Sigmoid colon (tissue), 7 donors: Measurements from ENCODE around the gene LMO7. TPM values are rescaled to one million over a fixed set of nuclear protein-coding genes. Genes with fewer than 3 reads are reported as not detected.

Experiments
- DNase-seq: peaks from one replicate; pipeline ENCODE4 v3.0.0-alpha.2; 2019
- H3K27ac ChIP-seq, 4 donors: fragments of 200-600 bp; sonication (generic); one replicate each; pipeline ENCODE4 v1.5.1; 2016 to 2019; ENCODE audit warnings: mild to moderate bottlenecking in 1 of 4
- H3K27me3 ChIP-seq, 3 donors: fragments of 200-600 bp; sonication (generic); one replicate each; pipeline ENCODE4 v1.5.1; 2019; ENCODE audit warnings: mild to moderate bottlenecking in 1 of 3
- H3K36me3 ChIP-seq, 4 donors: fragments of 200-600 bp; sonication (generic); one replicate each; pipeline ENCODE4 v1.5.1; 2016 to 2019
- H3K4me1 ChIP-seq, 4 donors: fragments of 200-600 bp; sonication (generic); one replicate each; pipeline ENCODE4 v1.5.1; 2017 to 2019
- H3K4me3 ChIP-seq, 4 donors: fragments of 200-600 bp; sonication (generic); one replicate each; pipeline ENCODE4 v1.5.1; 2017 to 2019; ENCODE audit warnings: mild to moderate bottlenecking in 2 of 4, moderate library complexity in 1 of 4
- H3K9me3 ChIP-seq, 4 donors: fragments of 200-600 bp in 3 of 4; sonication (generic) in 3 of 4; one replicate each; pipeline versions ENCODE4 v1.5.1 to v1.6.1; 2013 to 2019
- CTCF ChIP-seq, 4 experiments: fragments of 450-650 bp in 3 of 4; fragments of 200-600 bp in 1 of 4; IDR thresholded peaks; one replicate each; pipeline ENCODE4 v1.5.1; 2016 to 2019; ENCODE audit warnings: antibody characterized with exemption in 4 of 4, mild to moderate bottlenecking in 3 of 4, moderate library complexity in 2 of 4
- EP300 ChIP-seq, 4 donors: sonication (generic); formaldehyde crosslinking; IDR thresholded peaks; one replicate each; pipeline ENCODE4 v1.6.1; 2017; ENCODE audit warnings: antibody characterized with exemption in 4 of 4
- POLR2A ChIP-seq, 2 donors: fragments of 450-650 bp; IDR thresholded peaks; one replicate each; pipeline ENCODE4 v1.6.1; 2016; ENCODE audit warnings: antibody characterized with exemption in 2 of 2, mild to moderate bottlenecking in 2 of 2, moderate library complexity in 2 of 2
- POLR2AphosphoS5 ChIP-seq, 4 donors: sonication (generic); formaldehyde crosslinking; IDR thresholded peaks; one replicate each; pipeline ENCODE4 v1.6.1; 2017; ENCODE audit warnings: antibody characterized with exemption in 4 of 4
- WGBS, 2 donors: extraction: QIAGEN DNeasy Blood & Tissue Kit; methylation state at CpG; one replicate each; pipeline ENCODE4 v1.1.7; 2013; 5-methylcytosine and 5-hydroxymethylcytosine counted together
- intact Hi-C: fragments of 100-400 bp; cut with DNase I; formaldehyde crosslinking; loops from one replicate; pipeline ENCODE4 v1.15.1; 2023
- polyA plus RNA-seq, 3 donors: library from polyadenylated mRNA; stranded (reverse); fragments of 200-250 nt; gene quantifications; one replicate each; pipeline ENCODE4 v1.2.3, GENCODE V29; 2013
- total RNA-seq, 4 donors: library from RNA; depleted of rRNA; stranded (reverse); fragments of >200 nt; gene quantifications; one replicate each; pipeline ENCODE4 v1.1.0, GENCODE V29; 2016
- donor health status: healthy with polysubstance abuse.
- donor health status: Bipolar disorder and iron deficiency.
- donor health status: healthy.

The LMO7 gene
- total and polyA plus RNA-seq, 7 donors, result 5.0 to 66.4 (median 19.4) TPM

- no peaks in the 10 kb centered on the region for H3K9me3 ChIP-seq
- no peak overlapping the region for H3K27ac ChIP-seq
- no peak for TF ChIP-seq POLR2AphosphoS5 (IDR thresholded peaks at IDR 0.05)
- H3K27me3 ChIP-seq, result no peaks in the 10 kb centered on the region
- no peak for DNase-seq
- H3K36me3 ChIP-seq, result no peaks in the 10 kb centered on the region
- no peak overlapping the region for H3K4me3 ChIP-seq
- WGBS, 2 donors, result 60 to 85% methylated on average over 6 of the region's 6 CpGs
- H3K4me1 ChIP-seq, result no peaks in the 10 kb centered on the region
- intact Hi-C loops, result loop anchor here (2.0 to 10.0 kb wide), 5 partner anchors 514 to 1111 kb away; partner anchors contain the start of gene KCTD12
Observed at GRCh38 chr13:75871059-75871458, 234.9 kb downstream of the LMO7 start.

- 45 to 62% methylated on average over 3 of the region's 3 CpGs for WGBS, 2 donors
- intact Hi-C loops, result loop anchor here (5.0 to 10.0 kb wide), 3 partner anchors 512 to 1109 kb away; partner anchors contain the start of gene KCTD12
Observed at GRCh38 chr13:75872980-75873379, 236.8 kb downstream of the LMO7 start.

GRCh38 chr13:75873494-75873893 lies 237.4 kb downstream of the LMO7 start:
- Histone ChIP-seq H3K4me3 (no peak overlapping the region), H3K36me3 (no peaks in the 10 kb centered on the region), H3K4me1 (peaks cover 0 to 7% (median 3%) of the 10 kb centered on the region in 4 donors), H3K27me3 (no peaks in the 10 kb centered on the region), H3K27ac (no peak overlapping the region), H3K9me3 (no peaks in the 10 kb centered on the region)
- 89 to 94% methylated on average over 10 of the region's 10 CpGs for whole genome bisulfite sequencing, 2 donors
- DNase-seq, result no peak
- TF ChIP-seq CTCF (IDR thresholded peaks at IDR 0.05) (no peak), EP300 (IDR thresholded peaks at IDR 0.05) (no peak), POLR2A (IDR thresholded peaks at IDR 0.05) (no peak), POLR2AphosphoS5 (IDR thresholded peaks at IDR 0.05) (no peak)
- intact Hi-C loops, result loop anchor here (5.0 to 10.0 kb wide), 3 partner anchors 511 to 1109 kb away; partner anchors contain the start of gene KCTD12

More at GRCh38 chr13:75872980-75873379, 236.8 kb downstream of the LMO7 start:
- Histone ChIP-seq H3K9me3 (no peaks in the 10 kb centered on the region), H3K4me1 (peaks cover 0 to 7% (median 3%) of the 10 kb centered on the region in 4 donors), H3K36me3 (no peaks in the 10 kb centered on the region), H3K4me3 (no peak overlapping the region), H3K27me3 (no peaks in the 10 kb centered on the region), H3K27ac (no peak overlapping the region)
- DNase-seq, result no peak
- TF ChIP-seq POLR2A (IDR thresholded peaks at IDR 0.05) (no peak), POLR2AphosphoS5 (IDR thresholded peaks at IDR 0.05) (no peak), CTCF (IDR thresholded peaks at IDR 0.05) (no peak), EP300 (IDR thresholded peaks at IDR 0.05) (no peak)

- 43 to 55% methylated on average over 1 of the region's 1 CpG for WGBS, 2 donors
- intact Hi-C loops, result loop anchor here (10.0 kb wide), 1 partner anchor 509 kb away; no protein-coding TSS in a partner anchor
- H3K4me1 ChIP-seq, result peaks cover 0 to 7% (median 3%) of the 10 kb centered on the region in 4 donors
- H3K4me3 ChIP-seq, result no peak overlapping the region
- no peaks in the 10 kb centered on the region for H3K9me3 ChIP-seq
- no peaks in the 10 kb centered on the region for H3K27me3 ChIP-seq
- no peak overlapping the region for H3K27ac ChIP-seq
- no peak for DNase-seq
- no peaks in the 10 kb centered on the region for H3K36me3 ChIP-seq
- no peak for TF ChIP-seq POLR2AphosphoS5 (IDR thresholded peaks at IDR 0.05)
- TF ChIP-seq POLR2A (IDR thresholded peaks at IDR 0.05), result no peak
- no peak for TF ChIP-seq CTCF (IDR thresholded peaks at IDR 0.05)
- TF ChIP-seq EP300 (IDR thresholded peaks at IDR 0.05), result no peak
Observed at GRCh38 chr13:75875450-75875849, 239.3 kb downstream of the LMO7 start.

GRCh38 chr13:75876142-75877050 lies 240.3 kb downstream of the LMO7 start:
- no peak overlapping the region for H3K4me3 ChIP-seq
- no peaks in the 10 kb centered on the region for H3K9me3 ChIP-seq
- intact Hi-C loops, result loop anchor here (10.0 kb wide), 1 partner anchor 508 kb away; no protein-coding TSS in a partner anchor
- DNase-seq, result peak; percentile 67
- 7 to 21% methylated on average over 11 of the region's 11 CpGs for WGBS, 2 donors
- H3K4me1 ChIP-seq, result peaks cover 0 to 10% (median 3%) of the 10 kb centered on the region in 4 donors
- H3K27ac ChIP-seq, result no peak overlapping the region
- H3K27me3 ChIP-seq, result no peaks in the 10 kb centered on the region
- TF ChIP-seq CTCF (IDR thresholded peaks at IDR 0.05) (peak; percentile 65 to 86 (median 78)), EP300 (IDR thresholded peaks at IDR 0.05) (no peak), POLR2A (IDR thresholded peaks at IDR 0.05) (no peak)
- no peaks in the 10 kb centered on the region for H3K36me3 ChIP-seq
